HG03354 (cell line): ENCODE data around the gene MRPL11.

Source experiments
- ATAC-seq: cut with Tn5 transposase; IDR thresholded peaks from one replicate; pipeline ENCODE4 v1.9.1; 2021; ENCODE audit warnings: mild to moderate bottlenecking; ENCODE audit not compliant: unreplicated experiment, poor library complexity, severe bottlenecking

Gene MRPL11

DNA sequence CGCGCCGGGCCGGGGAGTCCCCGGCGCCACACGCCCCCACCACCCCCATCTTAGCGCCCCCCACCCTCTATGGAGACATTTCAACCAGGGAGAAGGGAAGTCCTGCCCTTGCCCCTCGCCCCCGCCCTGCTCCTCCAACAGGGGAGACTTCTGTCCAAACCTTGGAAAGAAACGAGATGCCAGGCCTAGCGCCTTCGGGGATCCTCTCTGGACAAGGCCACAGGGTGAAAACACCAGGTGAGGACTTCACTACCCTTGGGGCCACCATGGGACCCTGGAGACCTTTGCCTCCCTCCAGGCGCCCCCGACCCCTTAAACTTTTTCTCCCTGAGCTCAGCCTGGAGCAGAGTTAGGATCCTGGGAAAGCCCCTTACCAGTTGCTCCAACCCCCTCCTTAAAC is 29.4 kb downstream of the MRPL11 start:
- no peak for ATAC-seq

DNA sequence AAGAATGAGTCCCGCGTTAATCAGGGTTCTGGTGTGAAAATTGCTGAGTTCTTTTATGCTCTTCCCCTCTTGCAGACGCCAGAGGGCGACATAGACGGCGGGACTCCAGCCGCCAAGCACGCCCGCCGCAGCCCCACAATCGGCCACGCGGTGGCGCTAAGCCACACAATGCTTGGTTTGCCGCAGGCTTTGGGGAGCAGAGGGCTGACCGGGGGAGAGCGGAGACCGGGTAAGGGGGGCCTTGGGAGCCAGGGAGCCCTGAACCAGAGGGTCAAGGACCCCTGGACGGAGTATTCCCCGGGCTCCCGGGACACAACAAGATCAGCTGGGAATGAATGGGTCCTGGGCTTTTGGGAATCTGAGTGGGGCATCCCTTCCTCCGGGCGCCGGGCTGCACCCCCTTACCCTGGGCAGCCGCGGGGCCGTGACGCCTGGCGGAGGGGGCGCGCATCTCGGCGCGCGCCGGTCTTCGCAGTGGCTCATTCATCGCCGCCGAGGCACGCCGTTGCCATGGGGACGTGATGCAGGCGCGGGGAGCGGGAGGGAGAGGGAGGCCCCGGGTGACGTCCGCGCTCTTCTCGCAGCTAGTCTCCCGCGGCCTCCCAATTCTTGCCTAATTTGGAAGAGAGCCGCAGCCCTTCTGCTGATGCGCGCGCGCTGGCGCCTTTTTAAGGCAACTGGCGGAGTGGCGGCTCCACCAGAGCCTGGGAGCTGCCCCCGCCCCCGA is 30.0 kb downstream of the MRPL11 start:
- ATAC-seq: no peak

DNA sequence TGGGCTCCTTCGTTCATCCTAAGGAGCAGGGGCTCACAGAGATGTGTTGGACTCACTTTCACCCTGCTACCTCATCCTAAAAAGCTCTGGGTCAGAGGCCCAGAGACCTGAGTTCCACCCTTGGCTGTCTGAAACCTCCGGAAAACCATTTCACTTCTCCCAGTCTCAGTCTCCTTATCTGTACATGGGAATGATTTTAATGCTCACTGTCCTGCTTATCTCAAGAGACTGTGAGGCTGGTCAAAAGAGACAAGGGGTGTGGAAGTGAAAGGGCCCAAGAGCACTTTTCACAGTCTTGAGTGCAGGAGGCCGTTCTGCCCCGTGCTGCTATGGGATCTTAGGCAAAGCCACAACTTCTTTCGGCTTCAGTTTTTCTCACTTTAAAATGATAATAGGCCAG is 31.0 kb downstream of the MRPL11 start:
- ATAC-seq: no peak

DNA sequence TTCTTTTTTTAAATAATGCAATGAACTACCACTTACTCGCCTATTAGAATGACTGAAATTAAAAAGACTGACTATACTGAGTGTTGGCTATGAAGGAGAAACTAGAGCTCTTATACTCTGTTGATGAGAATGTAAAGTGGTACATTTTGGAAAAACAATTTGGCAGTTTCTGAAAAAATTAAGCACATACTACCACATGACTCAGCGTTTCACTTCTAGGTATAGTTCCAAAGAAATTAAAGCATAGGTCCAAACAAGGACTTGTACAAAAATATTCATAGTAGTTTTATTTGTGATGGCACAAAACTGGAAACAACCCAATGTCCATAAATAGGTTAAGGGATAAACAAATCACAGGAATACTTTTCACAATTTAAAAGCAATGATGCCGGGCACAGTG is 44.7 kb downstream of the MRPL11 start:
- no peak for ATAC-seq

DNA sequence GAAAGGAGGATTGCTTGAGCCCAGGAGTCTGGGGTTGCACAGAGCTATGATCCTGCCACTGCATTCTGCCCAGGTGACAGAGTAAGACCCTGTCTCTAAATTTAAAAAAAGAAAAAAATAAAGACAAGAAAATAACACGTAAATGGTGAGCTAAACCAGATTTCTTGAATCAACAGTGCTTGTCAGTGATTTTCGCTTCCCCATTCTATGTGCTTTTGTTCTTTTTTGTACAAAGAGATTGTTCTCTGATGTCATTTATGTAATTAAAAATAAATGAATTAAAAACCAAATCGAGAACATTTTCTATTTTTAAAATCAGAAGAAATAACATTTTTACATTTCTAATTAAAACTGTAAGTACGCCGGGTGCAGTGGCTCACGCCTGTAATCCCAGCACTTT is 47.3 kb downstream of the MRPL11 start:
- no peak for ATAC-seq

DNA sequence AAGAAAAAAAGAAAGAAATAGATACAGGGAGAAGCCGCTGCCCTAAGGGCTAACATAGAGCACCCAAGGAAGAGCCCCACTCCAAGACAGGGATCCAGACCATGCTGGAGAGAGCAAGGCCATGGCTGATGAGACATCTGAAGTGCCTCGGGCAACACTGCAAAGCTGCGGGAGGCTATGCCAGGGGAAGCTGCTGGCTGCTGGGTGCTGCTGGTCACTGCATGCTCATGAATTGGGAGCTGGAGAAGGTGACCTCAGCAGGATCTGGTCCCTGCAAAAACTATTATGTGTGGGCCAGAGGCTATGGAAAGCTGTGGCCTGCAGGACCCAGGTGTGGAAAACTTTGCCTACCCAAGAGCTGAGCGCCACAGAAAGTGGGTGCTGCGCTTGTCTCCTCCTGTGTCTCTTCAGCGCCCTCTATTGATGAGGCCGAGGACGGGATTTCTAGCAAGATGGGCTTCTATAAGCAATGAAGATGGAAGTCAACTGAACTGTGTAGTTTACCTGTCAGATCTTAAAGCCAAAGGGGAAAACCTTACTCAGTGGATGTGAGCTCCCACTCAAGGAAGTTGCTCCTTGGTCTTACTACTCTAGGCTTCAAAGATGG is 49.8 kb downstream of the MRPL11 start:
- no peak for ATAC-seq

DNA sequence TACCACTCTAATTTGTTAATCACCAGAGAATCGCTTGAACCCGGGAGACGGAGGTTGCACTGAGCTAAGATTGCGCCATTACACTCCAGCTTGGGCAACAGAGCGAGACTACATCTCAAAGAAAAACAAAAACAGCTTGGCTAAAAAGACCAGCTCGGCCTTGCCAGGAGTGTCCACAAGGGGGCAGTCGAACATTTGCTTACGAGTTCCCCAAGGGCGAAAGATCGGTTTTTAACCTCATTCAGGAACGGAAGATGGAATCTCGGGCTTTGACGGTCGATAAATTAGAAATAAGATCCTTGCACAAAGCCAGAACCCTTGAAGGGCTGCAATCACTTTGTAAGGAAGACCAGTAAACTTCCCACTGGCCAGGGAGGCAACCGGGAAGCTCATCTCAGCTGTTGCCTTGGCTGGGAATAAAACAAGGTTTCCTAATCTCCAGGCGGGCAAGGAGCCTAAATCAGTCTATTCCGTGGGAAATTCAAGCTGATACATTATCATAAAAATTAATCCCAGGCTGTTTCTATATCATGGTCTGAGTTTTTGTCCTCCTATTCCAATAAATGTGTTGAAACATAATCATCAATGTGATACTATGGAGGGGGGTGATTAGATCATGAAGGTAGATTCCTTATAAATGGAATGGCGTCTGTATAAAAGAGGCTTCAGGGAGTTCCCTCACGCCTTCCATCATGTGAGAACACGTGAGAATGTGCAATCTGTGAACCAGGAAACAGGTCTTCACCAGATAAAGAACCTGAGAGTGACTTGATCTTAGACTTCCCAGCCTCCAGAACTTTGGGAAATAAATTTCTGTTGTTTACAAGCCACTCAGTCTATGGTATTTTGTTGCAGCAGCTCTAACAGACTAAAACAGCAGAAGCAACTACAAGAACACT is 52.2 kb downstream of the MRPL11 start:
- ATAC-seq: no peak
